Trophoblast cell (in vitro differentiated cells and primary cell): ENCODE results near the gene CNNM2.
A peak's percentile ranks its signal among the peaks of the same experiment; 100 is the strongest.

ENCODE experiments used
- DNase-seq, 2 donors: peaks; one replicate each; pipeline ENCODE4 v3.0.0-alpha.2; 2016
- H2AFZ ChIP-seq: 2 replicates; pipeline ENCODE4 v1.6.1; 2013; ENCODE audit warnings: low read length, moderate library complexity, mild to moderate bottlenecking; ENCODE audit not compliant: insufficient read depth, poor library complexity
- H2AK5ac ChIP-seq: 2 replicates; pipeline ENCODE4 v1.6.1; 2013; ENCODE audit warnings: mild to moderate bottlenecking, low read length
- H2BK120ac ChIP-seq: 2 replicates; pipeline ENCODE4 v1.6.1; 2013; ENCODE audit warnings: low read length, mild to moderate bottlenecking, moderate library complexity; ENCODE audit not compliant: insufficient read depth, poor library complexity
- H2BK12ac ChIP-seq: 2 replicates; pipeline ENCODE4 v1.6.1; 2013; ENCODE audit warnings: mild to moderate bottlenecking, low read length, moderate library complexity
- H2BK5ac ChIP-seq: 2 replicates; pipeline ENCODE4 v1.6.1; 2013; ENCODE audit warnings: low read length, low read depth, moderate library complexity, mild to moderate bottlenecking; ENCODE audit not compliant: poor library complexity
- H3K14ac ChIP-seq: 2 replicates; pipeline ENCODE4 v1.6.1; 2013; ENCODE audit warnings: mild to moderate bottlenecking, low read length
- H3K18ac ChIP-seq: 2 replicates; pipeline ENCODE4 v1.6.1; 2013; ENCODE audit warnings: mild to moderate bottlenecking, low read length
- H3K23ac ChIP-seq: 2 replicates; pipeline ENCODE4 v1.6.1; 2013; ENCODE audit warnings: low read length
- H3K27ac ChIP-seq: 2 replicates; pipeline ENCODE4 v1.5.1; 2013; ENCODE audit warnings: low read depth, mild to moderate bottlenecking, inconsistent platforms, low read length, moderate library complexity
- H3K27me3 ChIP-seq: 2 replicates; pipeline ENCODE4 v1.6.1; 2013; ENCODE audit warnings: inconsistent platforms, mild to moderate bottlenecking, low read length, moderate library complexity; ENCODE audit not compliant: insufficient read depth
- H3K36me3 ChIP-seq, 2 experiments: 1 replicate in 1 of 2; 2 replicates in 1 of 2; pipeline ENCODE4 v1.6.1; 2013; ENCODE audit warnings: low read length in 2 of 2, mild to moderate bottlenecking in 2 of 2, moderate library complexity in 1 of 2; ENCODE audit not compliant: insufficient read depth in 2 of 2, control insufficient read depth in 1 of 2
- H3K4ac ChIP-seq: 2 replicates; pipeline ENCODE4 v1.6.1; 2013; ENCODE audit warnings: low read depth, mild to moderate bottlenecking, low read length, moderate library complexity
- H3K4me1 ChIP-seq, 2 experiments: 1 replicate in 1 of 2; 2 replicates in 1 of 2; pipeline ENCODE4 v1.6.1; 2013; ENCODE audit warnings: low read length in 2 of 2, mild to moderate bottlenecking in 2 of 2, moderate library complexity in 1 of 2; ENCODE audit not compliant: insufficient read depth in 2 of 2, control insufficient read depth in 1 of 2
- H3K4me2 ChIP-seq: 2 replicates; pipeline ENCODE4 v1.6.1; 2013; ENCODE audit warnings: inconsistent platforms, mild to moderate bottlenecking, low read length, moderate library complexity
- H3K4me3 ChIP-seq: 2 replicates; pipeline ENCODE4 v1.5.1; 2013; ENCODE audit warnings: mild to moderate bottlenecking, low read depth, low read length, inconsistent platforms
- H3K79me1 ChIP-seq: one replicate; pipeline ENCODE4 v1.6.1; 2013; ENCODE audit warnings: low read length
- H3K79me2 ChIP-seq: 2 replicates; pipeline ENCODE4 v1.6.1; 2013; ENCODE audit warnings: low read length, mild to moderate bottlenecking; ENCODE audit not compliant: control insufficient read depth, insufficient read depth, poor library complexity
- H3K9ac ChIP-seq: 2 replicates; pipeline ENCODE4 v1.6.1; 2013; ENCODE audit warnings: mild to moderate bottlenecking, low read length
- H3K9me3 ChIP-seq: 2 replicates; pipeline ENCODE4 v1.6.1; 2013; ENCODE audit warnings: low read depth, mild to moderate bottlenecking, control low read depth, inconsistent platforms, low read length; ENCODE audit not compliant: insufficient read depth
- H4K12ac ChIP-seq: 2 replicates; pipeline ENCODE4 v1.6.1; 2013; ENCODE audit warnings: low read depth, mild to moderate bottlenecking, low read length, moderate library complexity
- H4K8ac ChIP-seq: 2 replicates; pipeline ENCODE4 v1.6.1; 2013; ENCODE audit warnings: low read depth, mild to moderate bottlenecking, low read length, moderate library complexity
- H4K91ac ChIP-seq: one replicate; pipeline ENCODE4 v1.6.1; 2013; ENCODE audit warnings: low read depth, mild to moderate bottlenecking, low read length, moderate library complexity
- WGBS: extraction: QIAGEN DNeasy Blood & Tissue Kit; methylation state at CpG from one replicate; pipeline ENCODE4 v1.1.7; 2013; ENCODE audit warnings: missing lambda C conversion rate; ENCODE audit not compliant: insufficient read length, insufficient coverage; ENCODE audit errors: extremely low coverage; 5-methylcytosine and 5-hydroxymethylcytosine counted together

CNNM2 gene

DNA sequence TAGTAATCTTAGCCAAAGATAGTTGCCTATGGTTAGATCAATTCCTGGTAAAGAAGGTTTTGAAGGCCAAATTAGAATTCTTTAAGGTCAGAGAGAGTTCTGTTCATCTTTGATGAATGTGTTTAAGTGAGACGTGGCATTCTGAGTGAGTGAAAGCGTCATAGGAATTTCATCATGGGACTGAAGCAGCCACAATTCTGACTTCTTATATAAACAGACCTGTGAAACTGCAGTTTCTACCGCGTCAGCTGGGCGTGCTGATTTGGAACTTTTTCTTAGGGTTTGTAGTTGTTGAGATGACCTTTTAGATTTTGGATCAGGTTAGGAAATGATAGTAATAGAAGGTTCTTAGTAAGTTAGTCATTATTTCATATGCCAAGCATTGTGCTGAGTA is 103.8 kb downstream of the CNNM2 start:
- Histone ChIP-seq H3K27me3 (no peaks in the 10 kb centered on the region), H3K27ac (no peak overlapping the region), H3K9me3 (no peaks in the 10 kb centered on the region), H3K18ac (no peak overlapping the region), H3K4ac (no peak overlapping the region), H2AFZ (no peak overlapping the region), H4K91ac (no peak overlapping the region), H3K79me2 (no peaks in the 10 kb centered on the region), H2BK12ac (no peak overlapping the region), H3K23ac (no peak overlapping the region), H3K36me3 (no peaks in the 10 kb centered on the region), H2BK5ac (no peak overlapping the region), H3K4me3 (no peak overlapping the region), H3K79me1 (no peaks in the 10 kb centered on the region), H3K9ac (no peak overlapping the region), H3K4me1 (peaks cover 5% of the 10 kb centered on the region in 2 experiments), H2BK120ac (no peak overlapping the region), H4K8ac (no peak overlapping the region), H4K12ac (no peak overlapping the region), H3K4me2 (no peak overlapping the region), H3K14ac (no peak overlapping the region), H2AK5ac (no peak overlapping the region)
- WGBS: no CpG with 5 or more reads among the region's 5 CpGs
- DNase-seq: peak; percentile 28 to 65

DNA sequence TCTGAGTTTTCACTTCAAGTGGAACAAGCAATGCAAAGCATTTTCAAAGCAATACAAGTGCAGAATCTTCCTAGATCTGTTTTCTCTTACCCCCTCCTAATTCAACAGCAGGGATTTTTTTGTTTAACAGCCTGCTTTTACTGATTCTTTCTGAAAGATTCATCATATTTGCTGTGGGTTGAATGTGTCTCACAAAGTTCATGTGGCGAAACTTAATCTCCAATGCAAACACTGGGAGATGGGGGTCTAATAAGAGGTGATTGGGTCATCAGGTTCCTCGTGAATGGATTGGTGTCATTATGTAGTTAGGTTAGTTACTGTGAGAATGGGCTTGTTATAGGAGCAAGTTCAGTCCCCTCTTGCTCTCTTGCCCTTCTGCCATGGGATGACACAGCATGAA is 107.6 kb downstream of the CNNM2 start:
- Histone ChIP-seq H4K8ac (no peak overlapping the region), H3K36me3 (no peaks in the 10 kb centered on the region), H2BK12ac (no peak overlapping the region), H3K14ac (no peak overlapping the region), H2BK5ac (no peak overlapping the region), H3K27me3 (no peaks in the 10 kb centered on the region), H4K91ac (no peak overlapping the region), H3K4me1 (peaks cover 5% of the 10 kb centered on the region in 2 experiments), H3K79me1 (no peaks in the 10 kb centered on the region), H3K4me3 (no peak overlapping the region), H3K18ac (no peak overlapping the region), H3K9ac (no peak overlapping the region), H2BK120ac (no peak overlapping the region), H3K79me2 (no peaks in the 10 kb centered on the region), H3K4ac (no peak overlapping the region), H2AK5ac (no peak overlapping the region), H2AFZ (no peak overlapping the region), H4K12ac (no peak overlapping the region), H3K27ac (no peak overlapping the region), H3K23ac (peak overlapping the region; percentile 3), H3K4me2 (no peak overlapping the region), H3K9me3 (no peaks in the 10 kb centered on the region)
- WGBS: no CpG with 5 or more reads among the region's 2 CpGs
- no peak for DNase-seq

DNA sequence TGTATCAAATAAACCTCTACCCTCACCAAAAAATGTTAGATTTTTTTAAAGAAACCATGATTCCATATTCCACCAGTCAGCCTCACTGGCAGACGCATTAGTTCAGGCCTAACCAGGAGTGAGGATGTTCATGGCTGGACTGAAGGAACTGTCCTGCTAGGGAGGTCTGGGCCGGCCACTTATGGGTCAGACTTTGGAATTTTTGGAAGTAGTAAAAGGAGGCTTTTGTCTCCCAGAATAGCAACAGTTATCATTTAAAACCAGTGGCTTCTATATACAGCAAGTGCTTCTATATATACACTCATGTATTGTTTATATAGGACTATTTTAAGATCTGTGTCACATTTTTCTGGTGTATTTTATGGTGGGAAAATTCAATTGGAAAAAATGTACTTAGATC is 120.5 kb downstream of the CNNM2 start:
- no CpG with 5 or more reads among the region's 2 CpGs for WGBS
- Histone ChIP-seq H4K91ac (no peak overlapping the region), H2AFZ (no peak overlapping the region), H3K14ac (no peak overlapping the region), H4K8ac (no peak overlapping the region), H3K27me3 (no peaks in the 10 kb centered on the region), H3K4me1 (peaks cover 0 to 7% of the 10 kb centered on the region in 2 experiments), H3K79me2 (no peaks in the 10 kb centered on the region), H3K4me3 (no peak overlapping the region), H3K4ac (no peak overlapping the region), H2BK120ac (no peak overlapping the region), H2BK12ac (no peak overlapping the region), H2BK5ac (no peak overlapping the region), H3K18ac (no peak overlapping the region), H3K23ac (no peak overlapping the region), H3K36me3 (no peaks in the 10 kb centered on the region), H2AK5ac (no peak overlapping the region), H3K4me2 (no peak overlapping the region), H3K9ac (no peak overlapping the region), H3K9me3 (no peaks in the 10 kb centered on the region), H3K79me1 (no peaks in the 10 kb centered on the region), H3K27ac (no peak overlapping the region), H4K12ac (no peak overlapping the region)
- no peak for DNase-seq

DNA sequence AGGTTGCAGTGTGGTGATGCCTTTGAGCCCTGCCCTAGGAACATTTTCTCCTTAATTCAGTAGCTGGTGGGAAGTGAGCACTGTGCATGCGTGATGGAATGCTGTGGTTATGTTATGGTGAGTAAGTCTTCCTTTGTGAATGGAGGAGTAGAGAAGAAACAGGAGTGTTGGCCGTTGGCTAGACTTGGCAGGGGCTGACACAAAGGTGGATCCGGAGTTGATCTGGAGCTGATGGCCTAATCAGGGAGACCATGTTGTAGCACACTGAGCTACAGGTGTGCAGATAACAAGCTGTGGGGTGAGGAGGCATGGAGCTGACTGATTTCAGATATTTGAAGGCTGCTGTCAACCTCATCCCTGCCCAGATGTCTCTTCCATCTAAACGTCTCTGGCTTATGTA is 122.3 kb downstream of the CNNM2 start:
- DNase-seq: no peak
- Histone ChIP-seq H3K18ac (no peak overlapping the region), H3K27ac (no peak overlapping the region), H3K79me2 (no peaks in the 10 kb centered on the region), H3K23ac (no peak overlapping the region), H3K4me1 (peaks cover 0 to 14% of the 10 kb centered on the region in 2 experiments), H4K12ac (no peak overlapping the region), H3K4ac (no peak overlapping the region), H3K4me3 (no peak overlapping the region), H2AFZ (no peak overlapping the region), H3K9me3 (no peaks in the 10 kb centered on the region), H2BK5ac (no peak overlapping the region), H4K8ac (no peak overlapping the region), H2BK12ac (no peak overlapping the region), H3K9ac (no peak overlapping the region), H2AK5ac (no peak overlapping the region), H2BK120ac (no peak overlapping the region), H3K27me3 (no peaks in the 10 kb centered on the region), H4K91ac (no peak overlapping the region), H3K4me2 (no peak overlapping the region), H3K14ac (no peak overlapping the region), H3K36me3 (no peaks in the 10 kb centered on the region), H3K79me1 (no peaks in the 10 kb centered on the region)
- no CpG with 5 or more reads among the region's 4 CpGs for WGBS
